Neural cell (in vitro differentiated cells): ENCODE data around the gene PAN3. TPM values are rescaled to one million over a fixed set of nuclear protein-coding genes. Genes with fewer than 3 reads are reported as not detected.

Experiments
- H2AFZ ChIP-seq: fragments of 200-600, 300-800 bp; sonication (generic), shearing (Covaris generic); 2 replicates; pipeline ENCODE4 v1.6.0; 2014; ENCODE audit warnings: low read depth, mild to moderate bottlenecking, antibody characterized with exemption, low read length, moderate library complexity
- H3F3A ChIP-seq: fragments of 200-600 bp; shearing (Covaris generic); 2 replicates; pipeline ENCODE4 v1.6.1; 2016; ENCODE audit warnings: mild to moderate bottlenecking, moderate library complexity, mixed read lengths, antibody characterized with exemption, low read length; ENCODE audit not compliant: insufficient read depth, poor library complexity, severe bottlenecking
- H3K27ac ChIP-seq: fragments of 200-600, 300-800 bp; sonication (generic), shearing (Covaris generic); 2 replicates; pipeline ENCODE4 v1.5.1; 2014; ENCODE audit warnings: mild to moderate bottlenecking, low read length, moderate library complexity
- H3K27me3 ChIP-seq: fragments of 300-800, 200-600 bp; sonication (generic), shearing (Covaris generic); 2 replicates; pipeline ENCODE4 v1.6.0; 2014; ENCODE audit warnings: mild to moderate bottlenecking, low read depth, low read length, moderate library complexity; ENCODE audit not compliant: insufficient read depth
- H3K36me3 ChIP-seq: fragments of 300-800, 200-600 bp; sonication (generic), shearing (Covaris generic); 2 replicates; pipeline ENCODE4 v1.5.1; 2014; ENCODE audit warnings: mild to moderate bottlenecking, antibody characterized with exemption, low read length, moderate library complexity; ENCODE audit not compliant: insufficient read depth
- H3K4me2 ChIP-seq: fragments of 300-800, 200-600 bp; sonication (generic), shearing (Covaris generic); 2 replicates; pipeline ENCODE4 v1.6.0; 2014; ENCODE audit warnings: mild to moderate bottlenecking, low read length
- H3K4me3 ChIP-seq: fragments of 300-800, 200-600 bp; sonication (generic), shearing (Covaris generic); 2 replicates; pipeline ENCODE4 v1.5.1; 2014; ENCODE audit warnings: mild to moderate bottlenecking, low read length, moderate library complexity
- H3K79me2 ChIP-seq: fragments of 200-600 bp; shearing (Covaris generic); replicated peaks from 2 replicates; pipeline ENCODE4 v1.6.0; 2014; ENCODE audit warnings: mild to moderate bottlenecking, low read length, moderate library complexity; ENCODE audit not compliant: insufficient read depth
- H3K9ac ChIP-seq: fragments of 300-800, 200-600 bp; sonication (generic), shearing (Covaris generic); 2 replicates; pipeline ENCODE4 v1.6.1; 2016; ENCODE audit warnings: mild to moderate bottlenecking, low read length, mixed read lengths
- H3K9me2 ChIP-seq: fragments of 200-600 bp; shearing (Covaris generic); 2 replicates; pipeline ENCODE4 v1.6.1; 2016; ENCODE audit warnings: mild to moderate bottlenecking, low read length, mixed read lengths; ENCODE audit not compliant: insufficient read depth
- H3K9me3 ChIP-seq: fragments of 200-600, 300-800 bp; sonication (generic), shearing (Covaris generic); 2 replicates; pipeline ENCODE4 v1.6.1; 2016; ENCODE audit warnings: mild to moderate bottlenecking, mixed run types, low read length, moderate library complexity, mixed read lengths
- H4K20me1 ChIP-seq: fragments of 200-600 bp; shearing (Covaris generic); 2 replicates; pipeline ENCODE4 v1.6.1; 2016; ENCODE audit warnings: mild to moderate bottlenecking, mixed run types; ENCODE audit not compliant: insufficient read depth
- EP300 ChIP-seq: fragments of 450-650 bp; conservative IDR thresholded peaks from 2 replicates; pipeline ENCODE4 v1.6.1; 2014; ENCODE audit warnings: antibody characterized with exemption, mild to moderate bottlenecking, moderate library complexity; ENCODE audit not compliant: poor library complexity, severe bottlenecking
- EZH2 ChIP-seq: fragments of 200-600, 300-800 bp; shearing (Covaris generic), sonication (generic); IDR thresholded peaks from 2 replicates; pipeline ENCODE4 v1.6.1; 2014; ENCODE audit warnings: antibody characterized with exemption, low read length, borderline replicate concordance, mild to moderate bottlenecking; ENCODE audit not compliant: insufficient read depth, poor library complexity, severe bottlenecking
- MXI1 ChIP-seq: fragments of 450-650 bp; conservative IDR thresholded peaks from 2 replicates; pipeline ENCODE4 v1.6.1; 2014; ENCODE audit warnings: antibody characterized with exemption, mild to moderate bottlenecking; ENCODE audit not compliant: poor library complexity, severe bottlenecking
- POLR2AphosphoS5 ChIP-seq: IDR thresholded peaks from 2 replicates; pipeline ENCODE4 v1.6.1; 2012
- RAD21 ChIP-seq: fragments of 450-650 bp; conservative IDR thresholded peaks from 2 replicates; pipeline ENCODE4 v1.6.1; 2014; ENCODE audit warnings: antibody characterized with exemption, mild to moderate bottlenecking, moderate library complexity
- SMC3 ChIP-seq: fragments of 450-650 bp; conservative IDR thresholded peaks from 2 replicates; pipeline ENCODE4 v1.6.1; 2014; ENCODE audit warnings: antibody characterized with exemption, mild to moderate bottlenecking, moderate library complexity; ENCODE audit not compliant: poor library complexity
- TAF1 ChIP-seq: IDR thresholded peaks from 2 replicates; pipeline ENCODE4 v1.6.1; 2012; ENCODE audit warnings: low read depth
- polyA plus RNA-seq: library from polyadenylated mRNA; depleted of rRNA; stranded (reverse); fragments of >200 nt; gene quantifications from 2 replicates; pipeline ENCODE4 v1.2.3, GENCODE V29; 2014
- TF ChIP-seq, protein P1 (sequence below): fragments of 450-650 bp; IDR thresholded peaks from 2 replicates; pipeline ENCODE4 v1.5.1; 2014; ENCODE audit warnings: antibody characterized with exemption, mild to moderate bottlenecking, moderate library complexity; ENCODE audit not compliant: poor library complexity, severe bottlenecking
- TF ChIP-seq, protein P2 (sequence below): IDR thresholded peaks from 2 replicates; pipeline ENCODE4 v1.6.1; 2012; ENCODE audit warnings: borderline replicate concordance

PAN3 gene
- polyA plus RNA-seq, 1 donor from 2014 or later: 44.0 TPM

DNA sequence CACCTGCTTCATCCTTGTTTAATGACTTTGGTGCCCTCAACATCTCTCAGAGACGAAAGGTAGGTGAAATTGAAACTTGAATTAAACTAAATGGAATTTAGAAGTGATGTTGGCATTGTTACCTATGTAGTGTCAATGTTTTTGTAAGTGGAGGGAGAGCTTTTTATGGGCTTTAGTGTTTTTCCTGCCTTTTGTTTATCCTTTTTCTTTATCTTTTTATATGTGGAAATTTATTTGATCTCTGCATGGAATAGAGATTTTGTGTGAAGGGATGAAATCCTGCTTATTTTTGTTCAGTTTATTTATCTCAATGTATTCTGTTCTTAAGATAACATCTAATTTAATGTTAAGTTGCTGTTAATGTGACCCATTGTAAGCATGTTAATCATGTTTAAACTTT, 39.5 kb downstream of the PAN3 start:
- H3K4me2 ChIP-seq: no peak overlapping the region
- no peaks in the 10 kb centered on the region for H4K20me1 ChIP-seq
- H3K4me3 ChIP-seq: no peak overlapping the region
- H3K79me2 ChIP-seq: no peaks in the 10 kb centered on the region
- TF ChIP-seq EP300 (no peak), RAD21 (no peak), MXI1 (no peak), EZH2 (no peak), SMC3 (no peak), POLR2AphosphoS5 (no peak), TAF1 (no peak)
- TF ChIP-seq, protein P1, sequence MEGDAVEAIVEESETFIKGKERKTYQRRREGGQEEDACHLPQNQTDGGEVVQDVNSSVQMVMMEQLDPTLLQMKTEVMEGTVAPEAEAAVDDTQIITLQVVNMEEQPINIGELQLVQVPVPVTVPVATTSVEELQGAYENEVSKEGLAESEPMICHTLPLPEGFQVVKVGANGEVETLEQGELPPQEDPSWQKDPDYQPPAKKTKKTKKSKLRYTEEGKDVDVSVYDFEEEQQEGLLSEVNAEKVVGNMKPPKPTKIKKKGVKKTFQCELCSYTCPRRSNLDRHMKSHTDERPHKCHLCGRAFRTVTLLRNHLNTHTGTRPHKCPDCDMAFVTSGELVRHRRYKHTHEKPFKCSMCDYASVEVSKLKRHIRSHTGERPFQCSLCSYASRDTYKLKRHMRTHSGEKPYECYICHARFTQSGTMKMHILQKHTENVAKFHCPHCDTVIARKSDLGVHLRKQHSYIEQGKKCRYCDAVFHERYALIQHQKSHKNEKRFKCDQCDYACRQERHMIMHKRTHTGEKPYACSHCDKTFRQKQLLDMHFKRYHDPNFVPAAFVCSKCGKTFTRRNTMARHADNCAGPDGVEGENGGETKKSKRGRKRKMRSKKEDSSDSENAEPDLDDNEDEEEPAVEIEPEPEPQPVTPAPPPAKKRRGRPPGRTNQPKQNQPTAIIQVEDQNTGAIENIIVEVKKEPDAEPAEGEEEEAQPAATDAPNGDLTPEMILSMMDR: no peak
- TF ChIP-seq, protein P2, sequence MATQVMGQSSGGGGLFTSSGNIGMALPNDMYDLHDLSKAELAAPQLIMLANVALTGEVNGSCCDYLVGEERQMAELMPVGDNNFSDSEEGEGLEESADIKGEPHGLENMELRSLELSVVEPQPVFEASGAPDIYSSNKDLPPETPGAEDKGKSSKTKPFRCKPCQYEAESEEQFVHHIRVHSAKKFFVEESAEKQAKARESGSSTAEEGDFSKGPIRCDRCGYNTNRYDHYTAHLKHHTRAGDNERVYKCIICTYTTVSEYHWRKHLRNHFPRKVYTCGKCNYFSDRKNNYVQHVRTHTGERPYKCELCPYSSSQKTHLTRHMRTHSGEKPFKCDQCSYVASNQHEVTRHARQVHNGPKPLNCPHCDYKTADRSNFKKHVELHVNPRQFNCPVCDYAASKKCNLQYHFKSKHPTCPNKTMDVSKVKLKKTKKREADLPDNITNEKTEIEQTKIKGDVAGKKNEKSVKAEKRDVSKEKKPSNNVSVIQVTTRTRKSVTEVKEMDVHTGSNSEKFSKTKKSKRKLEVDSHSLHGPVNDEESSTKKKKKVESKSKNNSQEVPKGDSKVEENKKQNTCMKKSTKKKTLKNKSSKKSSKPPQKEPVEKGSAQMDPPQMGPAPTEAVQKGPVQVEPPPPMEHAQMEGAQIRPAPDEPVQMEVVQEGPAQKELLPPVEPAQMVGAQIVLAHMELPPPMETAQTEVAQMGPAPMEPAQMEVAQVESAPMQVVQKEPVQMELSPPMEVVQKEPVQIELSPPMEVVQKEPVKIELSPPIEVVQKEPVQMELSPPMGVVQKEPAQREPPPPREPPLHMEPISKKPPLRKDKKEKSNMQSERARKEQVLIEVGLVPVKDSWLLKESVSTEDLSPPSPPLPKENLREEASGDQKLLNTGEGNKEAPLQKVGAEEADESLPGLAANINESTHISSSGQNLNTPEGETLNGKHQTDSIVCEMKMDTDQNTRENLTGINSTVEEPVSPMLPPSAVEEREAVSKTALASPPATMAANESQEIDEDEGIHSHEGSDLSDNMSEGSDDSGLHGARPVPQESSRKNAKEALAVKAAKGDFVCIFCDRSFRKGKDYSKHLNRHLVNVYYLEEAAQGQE: no peak
- no peak overlapping the region for H2AFZ ChIP-seq
- H3K9me2 ChIP-seq: no peaks in the 10 kb centered on the region
- H3K36me3 ChIP-seq: no peaks in the 10 kb centered on the region
- H3K27me3 ChIP-seq: no peaks in the 10 kb centered on the region
- no peak overlapping the region for H3K9ac ChIP-seq
- H3K27ac ChIP-seq: no peak overlapping the region
- no peaks in the 10 kb centered on the region for H3K9me3 ChIP-seq
- H3F3A ChIP-seq: no peaks in the 10 kb centered on the region

DNA sequence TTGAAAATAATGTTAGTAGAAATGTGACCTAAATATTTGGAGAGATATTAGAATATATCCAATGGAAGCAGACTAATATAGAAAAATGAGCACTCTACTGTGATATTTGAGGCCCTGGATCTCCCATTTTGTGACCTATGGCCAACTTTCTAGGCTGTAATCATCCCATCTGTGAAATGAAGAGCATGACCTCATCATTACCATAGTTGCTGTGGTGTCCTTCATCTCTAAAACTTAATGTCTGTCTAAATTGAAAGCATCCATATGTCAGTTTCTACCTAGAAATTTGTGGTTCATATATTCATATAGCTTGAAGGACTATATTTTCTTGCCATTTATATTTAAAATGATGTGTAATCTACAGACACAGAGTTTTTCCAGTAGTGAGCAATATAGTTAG, 41.6 kb downstream of the PAN3 start:
- Histone ChIP-seq H3K27me3 (no peaks in the 10 kb centered on the region), H3K4me2 (no peak overlapping the region), H4K20me1 (no peaks in the 10 kb centered on the region), H3K4me3 (no peak overlapping the region), H2AFZ (no peak overlapping the region), H3F3A (no peaks in the 10 kb centered on the region), H3K36me3 (no peaks in the 10 kb centered on the region), H3K27ac (no peak overlapping the region), H3K9me3 (no peaks in the 10 kb centered on the region), H3K79me2 (no peaks in the 10 kb centered on the region), H3K9me2 (no peaks in the 10 kb centered on the region), H3K9ac (no peak overlapping the region)
- TF ChIP-seq MXI1 (no peak), POLR2AphosphoS5 (no peak), TAF1 (no peak), EP300 (no peak), EZH2 (no peak), SMC3 (no peak), RAD21 (no peak)
- TF ChIP-seq, protein P1: no peak
- TF ChIP-seq, protein P2: no peak
